H9 (cell line): ENCODE measurements around the gene SRXN1. TPM values are rescaled to one million over a fixed set of nuclear protein-coding genes. Genes with fewer than 3 reads are reported as not detected.

Source experiments
- DNase-seq: peaks from one replicate; pipeline ENCODE4 v3.0.0-alpha.2; 2017
- H2AFZ ChIP-seq: one replicate; pipeline ENCODE4 v1.6.1; 2013; ENCODE audit warnings: mild to moderate bottlenecking, low read length, control low read depth, moderate library complexity
- H2AK5ac ChIP-seq: 2 replicates; pipeline ENCODE4 v1.6.1; 2013; ENCODE audit warnings: low read length, control low read depth, mixed read lengths; ENCODE audit not compliant: insufficient read length
- H2BK120ac ChIP-seq: one replicate; pipeline ENCODE4 v1.6.1; 2013; ENCODE audit warnings: low read depth, mild to moderate bottlenecking, low read length, control low read depth, inconsistent platforms; ENCODE audit not compliant: poor library complexity, severe bottlenecking
- H2BK12ac ChIP-seq: 2 replicates; pipeline ENCODE4 v1.6.1; 2013; ENCODE audit warnings: low read length, control low read depth, mixed read lengths, low read depth; ENCODE audit not compliant: insufficient read length
- H2BK15ac ChIP-seq: 2 replicates; pipeline ENCODE4 v1.6.1; 2013; ENCODE audit warnings: low read depth, low read length, control low read depth
- H2BK20ac ChIP-seq: one replicate; pipeline ENCODE4 v1.6.1; 2013; ENCODE audit warnings: low read depth, mild to moderate bottlenecking, low read length, control low read depth, inconsistent platforms; ENCODE audit not compliant: poor library complexity, severe bottlenecking
- H2BK5ac ChIP-seq: 2 replicates; pipeline ENCODE4 v1.6.1; 2013; ENCODE audit warnings: low read length, control low read depth, mixed read lengths; ENCODE audit not compliant: insufficient read length
- H3K14ac ChIP-seq: 2 replicates; pipeline ENCODE4 v1.6.1; 2013; ENCODE audit warnings: low read length, control low read depth; ENCODE audit not compliant: insufficient read depth
- H3K18ac ChIP-seq: 2 replicates; pipeline ENCODE4 v1.6.1; 2013; ENCODE audit warnings: low read depth, mild to moderate bottlenecking, mixed read lengths, low read length, control low read depth; ENCODE audit not compliant: insufficient read length
- H3K23ac ChIP-seq: 2 replicates; pipeline ENCODE4 v1.6.1; 2013; ENCODE audit warnings: low read length, control low read depth, mixed read lengths, low read depth; ENCODE audit not compliant: insufficient read length
- H3K23me2 ChIP-seq: 2 replicates; pipeline ENCODE4 v1.6.1; 2013; ENCODE audit warnings: low read depth, mild to moderate bottlenecking, mixed read lengths, low read length, control low read depth; ENCODE audit not compliant: insufficient read length, poor library complexity, severe bottlenecking
- H3K27ac ChIP-seq: 2 replicates; pipeline ENCODE4 v1.5.1; 2013; ENCODE audit warnings: low read length, control low read depth, mixed read lengths, low read depth; ENCODE audit not compliant: insufficient read length
- H3K27me3 ChIP-seq: 2 replicates; pipeline ENCODE4 v1.6.1; 2013; ENCODE audit warnings: low read length, control low read depth, inconsistent platforms; ENCODE audit not compliant: insufficient read depth
- H3K4ac ChIP-seq: 2 replicates; pipeline ENCODE4 v1.6.1; 2013; ENCODE audit warnings: low read depth, mild to moderate bottlenecking, control low read depth, inconsistent platforms, low read length, moderate library complexity
- H3K4me1 ChIP-seq: 2 replicates; pipeline ENCODE4 v1.6.1; 2013; ENCODE audit warnings: low read length, control low read depth, inconsistent platforms; ENCODE audit not compliant: insufficient read depth
- H3K4me2 ChIP-seq: 2 replicates; pipeline ENCODE4 v1.6.1; 2013; ENCODE audit warnings: low read length, control low read depth, mixed read lengths; ENCODE audit not compliant: insufficient read length, insufficient read depth
- H3K56ac ChIP-seq: 2 replicates; pipeline ENCODE4 v1.6.1; 2013; ENCODE audit warnings: low read depth, mild to moderate bottlenecking, mixed read lengths, low read length, control low read depth; ENCODE audit not compliant: insufficient read length
- H3K79me1 ChIP-seq: 2 replicates; pipeline ENCODE4 v1.6.1; 2013; ENCODE audit warnings: low read depth, mild to moderate bottlenecking, moderate library complexity, low read length, control low read depth, inconsistent platforms; ENCODE audit not compliant: insufficient read depth, poor library complexity, severe bottlenecking
- H3K79me2 ChIP-seq: 2 replicates; pipeline ENCODE4 v1.6.1; 2013; ENCODE audit warnings: low read length, control low read depth, inconsistent platforms; ENCODE audit not compliant: insufficient read depth
- H3K9ac ChIP-seq: 2 replicates; pipeline ENCODE4 v1.6.1; 2013; ENCODE audit warnings: low read length, control low read depth, mixed read lengths; ENCODE audit not compliant: insufficient read length; ENCODE audit errors: extremely low read depth
- H3K9me3 ChIP-seq: one replicate; pipeline ENCODE4 v1.6.1; 2013; ENCODE audit warnings: low read depth, low read length, inconsistent platforms; ENCODE audit not compliant: control insufficient read depth
- H3T11ph ChIP-seq: one replicate; pipeline ENCODE4 v1.6.1; 2013; ENCODE audit warnings: mild to moderate bottlenecking, low read length, control low read depth, inconsistent platforms
- H4K20me1 ChIP-seq: one replicate; pipeline ENCODE4 v1.6.1; 2013; ENCODE audit not compliant: control insufficient read depth, insufficient read length, insufficient read depth
- H4K5ac ChIP-seq: 2 replicates; pipeline ENCODE4 v1.6.1; 2013; ENCODE audit warnings: low read depth, mild to moderate bottlenecking, mixed read lengths, low read length, control low read depth; ENCODE audit not compliant: insufficient read length
- H4K8ac ChIP-seq: replicated peaks from 2 replicates; pipeline ENCODE4 v1.6.1; 2013; ENCODE audit warnings: low read length, control low read depth, mixed read lengths, low read depth; ENCODE audit not compliant: insufficient read length
- H4K91ac ChIP-seq: 2 replicates; pipeline ENCODE4 v1.6.1; 2013; ENCODE audit warnings: low read depth, mild to moderate bottlenecking, moderate library complexity, mixed read lengths, low read length, control low read depth; ENCODE audit not compliant: insufficient read length
- H3K27ac Mint-ChIP-seq, 3 experiments: 2 replicates in 2 of 3; 3 replicates in 1 of 3; pipeline ENCODE4 v1.8.0; 2020 to 2021; ENCODE audit warnings: mixed read lengths in 3 of 3, mild to moderate bottlenecking in 1 of 3, moderate library complexity in 1 of 3
- H3K27me3 Mint-ChIP-seq: 2 replicates; pipeline ENCODE4 v1.8.0; 2021; ENCODE audit warnings: low read depth, mild to moderate bottlenecking, moderate library complexity, mixed read lengths
- H3K36me3 Mint-ChIP-seq, 3 experiments: 2 replicates in 2 of 3; 3 replicates in 1 of 3; pipeline ENCODE4 v1.8.0; 2020 to 2021; ENCODE audit warnings: low read depth in 3 of 3, mixed read lengths in 3 of 3; ENCODE audit not compliant: insufficient read depth in 1 of 3
- H3K4me1 Mint-ChIP-seq, 2 experiments: 2 replicates each; pipeline ENCODE4 v1.8.0; 2020; ENCODE audit warnings: mixed read lengths in 2 of 2
- H3K4me3 Mint-ChIP-seq, 2 experiments: 2 replicates in 1 of 2; 3 replicates in 1 of 2; pipeline ENCODE4 v1.8.0; 2020 to 2021; ENCODE audit warnings: mild to moderate bottlenecking in 2 of 2, mixed read lengths in 2 of 2, moderate library complexity in 1 of 2
- H3K9me3 Mint-ChIP-seq, 2 experiments: 2 replicates in 1 of 2; 3 replicates in 1 of 2; pipeline ENCODE4 v1.8.0; 2020; ENCODE audit warnings: mild to moderate bottlenecking in 2 of 2, mixed read lengths in 2 of 2, moderate library complexity in 1 of 2
- WGBS: extraction: QIAGEN DNeasy Blood & Tissue Kit; methylation state at CpG from one replicate; pipeline ENCODE4 v1.1.7; 2013; ENCODE audit warnings: missing lambda C conversion rate, low lambda C conversion rate, mixed read lengths; ENCODE audit not compliant: insufficient read length; ENCODE audit errors: extremely low coverage; 5-methylcytosine and 5-hydroxymethylcytosine counted together
- total RNA-seq: library from RNA; stranded (reverse); gene quantifications from 2 replicates; pipeline ENCODE4 v1.2.1, GENCODE V29; 2021
- TF ChIP-seq, protein P1 (sequence below): fragments of 200-600 bp; sonication (generic); conservative IDR thresholded peaks from 3 replicates; pipeline ENCODE4 v1.8.0; 2021; ENCODE audit warnings: antibody characterized with exemption, mild to moderate bottlenecking

The SRXN1 gene
- total RNA-seq, 1 experiment from 2014 or later = 25.7 TPM

DNA sequence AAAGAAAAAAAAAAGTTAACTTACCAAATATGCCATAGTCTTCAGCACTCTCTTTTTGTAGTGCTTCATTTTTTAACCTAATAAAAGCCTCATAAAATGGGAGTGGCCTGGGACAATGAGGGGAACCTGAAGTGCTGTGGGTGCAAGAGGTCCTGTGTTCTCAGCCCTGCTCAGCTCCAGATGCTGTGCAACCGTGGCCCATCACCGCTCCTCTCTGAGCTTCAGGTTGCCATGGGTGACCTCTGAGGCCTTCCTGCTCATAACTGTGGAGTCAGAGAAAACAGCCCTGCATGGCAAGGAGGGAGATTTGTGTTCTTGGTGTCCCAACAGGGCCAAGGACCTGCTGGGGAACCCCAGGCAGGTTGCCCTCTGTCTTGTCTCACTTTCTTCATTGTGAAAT, 52.9 kb downstream of the SRXN1 start:
- Histone ChIP-seq H3K9ac (no peak overlapping the region), H2AK5ac (no peak overlapping the region), H3K56ac (no peak overlapping the region), H3K4me2 (no peak overlapping the region), H3T11ph (no peak overlapping the region), H3K4me1 (no peaks in the 10 kb centered on the region), H2BK5ac (no peak overlapping the region), H3K4ac (no peak overlapping the region), H4K91ac (no peak overlapping the region), H3K79me2 (no peaks in the 10 kb centered on the region), H3K14ac (no peak overlapping the region), H2BK12ac (no peak overlapping the region), H3K27ac (no peak overlapping the region), H3K79me1 (no peaks in the 10 kb centered on the region), H3K23ac (no peak overlapping the region), H4K20me1 (no peaks in the 10 kb centered on the region), H3K23me2 (no peaks in the 10 kb centered on the region), H2AFZ (no peak overlapping the region), H2BK15ac (no peak overlapping the region), H4K5ac (no peak overlapping the region), H3K18ac (no peak overlapping the region), H3K27me3 (no peaks in the 10 kb centered on the region), H2BK20ac (no peak overlapping the region), H4K8ac (no peak overlapping the region), H3K9me3 (no peaks in the 10 kb centered on the region), H2BK120ac (no peak overlapping the region)
- Mint-ChIP-seq H3K27me3 (no peaks in the 10 kb centered on the region), H3K4me1 (peaks cover 3 to 5% of the 10 kb centered on the region in 2 experiments; a peak in 3 of 4 replicates), H3K27ac (peak overlapping the region in 1 of 3 experiments; percentile 5; a peak in 2 of 7 replicates), H3K4me3 (no peak overlapping the region), H3K36me3 (peaks cover 0 to 3% (median 2%) of the 10 kb centered on the region in 3 experiments; a peak in 3 of 7 replicates), H3K9me3 (no peaks in the 10 kb centered on the region)
- WGBS = no CpG with 5 or more reads among the region's 2 CpGs
- TF ChIP-seq, protein P1, sequence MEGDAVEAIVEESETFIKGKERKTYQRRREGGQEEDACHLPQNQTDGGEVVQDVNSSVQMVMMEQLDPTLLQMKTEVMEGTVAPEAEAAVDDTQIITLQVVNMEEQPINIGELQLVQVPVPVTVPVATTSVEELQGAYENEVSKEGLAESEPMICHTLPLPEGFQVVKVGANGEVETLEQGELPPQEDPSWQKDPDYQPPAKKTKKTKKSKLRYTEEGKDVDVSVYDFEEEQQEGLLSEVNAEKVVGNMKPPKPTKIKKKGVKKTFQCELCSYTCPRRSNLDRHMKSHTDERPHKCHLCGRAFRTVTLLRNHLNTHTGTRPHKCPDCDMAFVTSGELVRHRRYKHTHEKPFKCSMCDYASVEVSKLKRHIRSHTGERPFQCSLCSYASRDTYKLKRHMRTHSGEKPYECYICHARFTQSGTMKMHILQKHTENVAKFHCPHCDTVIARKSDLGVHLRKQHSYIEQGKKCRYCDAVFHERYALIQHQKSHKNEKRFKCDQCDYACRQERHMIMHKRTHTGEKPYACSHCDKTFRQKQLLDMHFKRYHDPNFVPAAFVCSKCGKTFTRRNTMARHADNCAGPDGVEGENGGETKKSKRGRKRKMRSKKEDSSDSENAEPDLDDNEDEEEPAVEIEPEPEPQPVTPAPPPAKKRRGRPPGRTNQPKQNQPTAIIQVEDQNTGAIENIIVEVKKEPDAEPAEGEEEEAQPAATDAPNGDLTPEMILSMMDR = no peak
- DNase-seq = no peak
